ENCODE data around the gene SFTA2. TPM values are rescaled to one million over a fixed set of nuclear protein-coding genes. Genes with fewer than 3 reads are reported as not detected.

Gene SFTA2
- total and polyA plus RNA-seq, 2 of the 8 experiments (the other 6 are each of a cell fraction or from before 2014, with no cell fraction given), result not detected

GRCh38 chr6:30885481-30885998 is 46.4 kb downstream of the SFTA2 start:
- Histone ChIP-seq H4K8ac (ENCODE audit: extremely low read depth, insufficient read depth, low read length) (no peak overlapping the region), H2BK15ac (ENCODE audit: low read length) (peak overlapping the region; percentile 97), H2AK5ac (ENCODE audit: low read depth, low read length) (peak overlapping the region; percentile 13; the same call in 1 of the 2 replicates), H3K79me2 (ENCODE audit: control insufficient read depth in 1 of 2, insufficient read depth in 2 of 2, low read length in 2 of 2) (peaks cover 9 to 79% of the 10 kb centered on the region in 2 experiments), H4K20me1 (replicated peaks in 1 of 2; ENCODE audit: control insufficient read depth in 1 of 2, insufficient read depth in 2 of 2, low read length in 2 of 2) (peaks cover 2 to 21% of the 10 kb centered on the region in 2 experiments), H3K9me3 (ENCODE audit: insufficient read depth in 2 of 2, low read depth in 1 of 2, low read length in 1 of 2) (no peaks in the 10 kb centered on the region), H3K9ac (replicated peaks in 1 of 4; ENCODE audit: extremely low read depth in 1 of 4, low read depth in 3 of 4, low read length in 3 of 4) (peak overlapping the region in 3 of 4 experiments; percentile 65 to 76 (median 73); a peak in 6 of 7 replicates), H3K4me1 (replicated peaks in 1 of 4; ENCODE audit: control insufficient read depth in 3 of 4, insufficient read depth in 4 of 4, low read length in 3 of 4) (peaks cover 6 to 45% (median 33%) of the 10 kb centered on the region in 4 experiments), H3K14ac (ENCODE audit: insufficient read length) (peak overlapping the region; percentile 7), H3K4ac (replicated peaks; ENCODE audit: insufficient read length, low read depth, low read length) (peak overlapping the region; percentile 79), H4K5ac (ENCODE audit: insufficient read length, low read depth, low read length) (peak overlapping the region; percentile 42), H3K79me1 (ENCODE audit: low read depth, low read length) (peaks cover 19% of the 10 kb centered on the region), H4K91ac (replicated peaks; ENCODE audit: insufficient read length, low read length) (peak overlapping the region; percentile 57), H3K4me3 (ENCODE audit: extremely low read depth in 1 of 4, insufficient read depth in 2 of 4, low read depth in 3 of 4, low read length in 4 of 4) (peak overlapping the region; percentile 51 to 86 (median 61); a peak in 7 of 8 replicates), H2BK12ac (ENCODE audit: low read depth, low read length) (peak overlapping the region; percentile 21; the same call in 1 of the 2 replicates), H2AFZ (ENCODE audit: low read length) (no peak overlapping the region), H3K4me2 (ENCODE audit: insufficient read depth in 1 of 2, low read depth in 2 of 2, low read length in 2 of 2) (peak overlapping the region; percentile 90 to 92), H2BK20ac (ENCODE audit: low read length) (peak overlapping the region; percentile 23; the same call in 1 of the 2 replicates), H3K56ac (replicated peaks; ENCODE audit: insufficient read length, low read depth, low read length) (peak overlapping the region; percentile 55), H3K23ac (ENCODE audit: insufficient read length) (no peak overlapping the region), H3K27me3 (replicated peaks in 1 of 4; ENCODE audit: control insufficient read depth in 3 of 4, extremely low read depth in 1 of 4, insufficient read depth in 3 of 4, low read length in 3 of 4) (no peaks in the 10 kb centered on the region), H3K27ac (ENCODE audit: low read depth, low read length) (peak overlapping the region; percentile 86), H3K23me2 (ENCODE audit: low read depth, low read length) (peaks cover 36% of the 10 kb centered on the region), H2BK120ac (replicated peaks; ENCODE audit: low read depth, low read length) (no peak overlapping the region), H3K36me3 (ENCODE audit: control insufficient read depth in 2 of 4, insufficient read depth in 4 of 4, low read length in 3 of 4) (peaks cover 11 to 21% (median 15%) of the 10 kb centered on the region in 4 experiments), H3K18ac (ENCODE audit: extremely low read depth, low read length) (peak overlapping the region; percentile 99), H2BK5ac (ENCODE audit: low read depth, low read length) (peak overlapping the region; percentile 94)
- POLR2A ChIA-PET (ENCODE audit: partially characterized antibody), result interaction anchor here (0.5 to 19.5 kb wide), 13 partner anchors 9 to 286 kb away, joined by 3 to 452 read pairs (median 4); partner anchors contain the start of genes FLOT1, GTF2H4, IER3 and MDC1
- TF ChIP-seq PHF8 (conservative IDR thresholded peaks at IDR 0.05; ENCODE audit: low read depth, low read length), result no peak
- no peak for TF ChIP-seq MAX (IDR thresholded peaks at IDR 0.05)
- no peak for TF ChIP-seq SRF (IDR thresholded peaks at IDR 0.05; ENCODE audit: low read depth, low read length)
- TF ChIP-seq CREB1 (IDR thresholded peaks at IDR 0.05), result no peak
- TF ChIP-seq HDAC2 (IDR thresholded peaks at IDR 0.05; ENCODE audit: borderline replicate concordance in 1 of 2, low read depth in 2 of 2, low read length in 2 of 2), result no peak
- DNase-seq (ENCODE audit: low read depth in 1 of 2, low spot score in 2 of 2) (no peak), FAIRE-seq (no peak)
- WGBS, 2 experiments (ENCODE audit: extremely low coverage in 1 of 2, insufficient coverage in 1 of 2, insufficient read length in 1 of 2, insufficient replicate concordance in 2 of 2, low coverage in 1 of 2, low lambda C conversion rate in 2 of 2, missing lambda C conversion rate in 1 of 2), result 21% methylated on average over 7 of the region's 7 CpGs; no CpG with 5 or more reads in 1 of the 2 experiments
- CTCF ChIA-PET (ENCODE audit: partially characterized antibody), result interaction anchor here (1.0 to 29.0 kb wide), 7 partner anchors 9 to 194 kb away, joined by 3 to 610 read pairs (median 10); partner anchors contain the start of gene VARS2
